Effector memory CD4-positive, alpha-beta T cell (primary cell): ENCODE results near the gene CFAP221.

Experiments used
- DNase-seq, 3 donors: peaks; one replicate each; pipeline ENCODE4 v3.0.0-alpha.2; 2020
- H3K27ac ChIP-seq: 2 replicates; pipeline ENCODE4 v1.7.0; 2013; ENCODE audit warnings: mild to moderate bottlenecking, low read length, moderate library complexity; ENCODE audit not compliant: insufficient read depth, poor library complexity, severe bottlenecking
- H3K27me3 ChIP-seq: replicated peaks from 2 replicates; pipeline ENCODE4 v1.7.0; 2013; ENCODE audit warnings: mild to moderate bottlenecking, low read length; ENCODE audit not compliant: insufficient read depth, control insufficient read depth, poor library complexity, severe bottlenecking
- H3K36me3 ChIP-seq: 2 replicates; pipeline ENCODE4 v1.7.0; 2013; ENCODE audit warnings: mild to moderate bottlenecking, low read length, moderate library complexity; ENCODE audit not compliant: control insufficient read depth, insufficient read depth
- H3K4me1 ChIP-seq: 2 replicates; pipeline ENCODE4 v1.7.0; 2013; ENCODE audit warnings: low read length, mild to moderate bottlenecking; ENCODE audit not compliant: control insufficient read depth, insufficient read depth, poor library complexity, severe bottlenecking
- H3K4me3 ChIP-seq: 2 replicates; pipeline ENCODE4 v1.7.0; 2013; ENCODE audit warnings: low read length, low read depth, mild to moderate bottlenecking; ENCODE audit not compliant: insufficient read depth, poor library complexity, severe bottlenecking
- H3K9me3 ChIP-seq: 2 replicates; pipeline ENCODE4 v1.7.0; 2013; ENCODE audit warnings: mild to moderate bottlenecking, low read length, moderate library complexity; ENCODE audit not compliant: control insufficient read depth

Gene CFAP221

GRCh38 chr2:119519057-119519408, 25.2 kb upstream of the CFAP221 start:
- Histone ChIP-seq H3K4me1 (no peaks in the 10 kb centered on the region), H3K36me3 (no peaks in the 10 kb centered on the region), H3K27ac (no peak overlapping the region), H3K4me3 (no peak overlapping the region), H3K9me3 (no peaks in the 10 kb centered on the region), H3K27me3 (peaks cover 2% of the 10 kb centered on the region)
- DNase-seq, result no peak

GRCh38 chr2:119520696-119521432, 23.4 kb upstream of the CFAP221 start:
- Histone ChIP-seq H3K27me3 (no peaks in the 10 kb centered on the region), H3K4me1 (no peaks in the 10 kb centered on the region), H3K27ac (no peak overlapping the region)

GRCh38 chr2:119521433-119522050, 22.7 kb upstream of the CFAP221 start:
- Histone ChIP-seq H3K27ac (no peak overlapping the region), H3K9me3 (no peaks in the 10 kb centered on the region), H3K4me3 (no peak overlapping the region), H3K27me3 (no peaks in the 10 kb centered on the region), H3K36me3 (no peaks in the 10 kb centered on the region), H3K4me1 (no peaks in the 10 kb centered on the region)
- no peak for DNase-seq

More at GRCh38 chr2:119520696-119521432, 23.4 kb upstream of the CFAP221 start:
- H3K4me3 ChIP-seq, result no peak overlapping the region
- H3K9me3 ChIP-seq, result no peaks in the 10 kb centered on the region
- DNase-seq, result no peak
- H3K36me3 ChIP-seq, result no peaks in the 10 kb centered on the region

- Histone ChIP-seq H3K9me3 (no peaks in the 10 kb centered on the region), H3K27ac (no peak overlapping the region), H3K36me3 (no peaks in the 10 kb centered on the region), H3K27me3 (no peaks in the 10 kb centered on the region), H3K4me3 (no peak overlapping the region), H3K4me1 (no peaks in the 10 kb centered on the region)
- DNase-seq, result no peak
Observed at GRCh38 chr2:119522671-119523070, 21.6 kb upstream of the CFAP221 start.

GRCh38 chr2:119523383-119523951, 20.8 kb upstream of the CFAP221 start:
- no peaks in the 10 kb centered on the region for H3K36me3 ChIP-seq
- H3K4me3 ChIP-seq, result no peak overlapping the region
- no peak overlapping the region for H3K27ac ChIP-seq
- H3K27me3 ChIP-seq, result no peaks in the 10 kb centered on the region
- no peaks in the 10 kb centered on the region for H3K9me3 ChIP-seq
- no peak for DNase-seq
- H3K4me1 ChIP-seq, result no peaks in the 10 kb centered on the region

GRCh38 chr2:119523952-119524694, 20.1 kb upstream of the CFAP221 start, which contains the start of gene SCTR:
Gene SCTR, minus strand, starts transcription at chr2:119524483. Its CDS starts 257 bp downstream, at chr2:119524226.
- Histone ChIP-seq H3K4me3 (no peak within 1 kb of the TSS), H3K27me3 (no peaks in the 10 kb centered on the region), H3K36me3 (no peaks in the 10 kb centered on the region), H3K4me1 (no peaks in the 10 kb centered on the region), H3K9me3 (no peaks in the 10 kb centered on the region), H3K27ac (no peak within 1 kb of the TSS)
- DNase-seq, result no peak

GRCh38 chr2:119525614-119526013, 18.6 kb upstream of the CFAP221 start:
- no peaks in the 10 kb centered on the region for H3K4me1 ChIP-seq
- H3K27me3 ChIP-seq, result no peaks in the 10 kb centered on the region
- H3K9me3 ChIP-seq, result no peaks in the 10 kb centered on the region
- H3K27ac ChIP-seq, result no peak overlapping the region
- DNase-seq, result no peak
- no peak overlapping the region for H3K4me3 ChIP-seq
- H3K36me3 ChIP-seq, result no peaks in the 10 kb centered on the region

- Histone ChIP-seq H3K27ac (no peak overlapping the region), H3K4me3 (no peak overlapping the region), H3K36me3 (no peaks in the 10 kb centered on the region), H3K4me1 (no peaks in the 10 kb centered on the region), H3K27me3 (no peaks in the 10 kb centered on the region), H3K9me3 (no peaks in the 10 kb centered on the region)
- DNase-seq, result no peak
Observed at GRCh38 chr2:119527999-119528398, 16.2 kb upstream of the CFAP221 start.

- no peaks in the 10 kb centered on the region for H3K27me3 ChIP-seq
- DNase-seq, result no peak
- no peak overlapping the region for H3K4me3 ChIP-seq
- H3K27ac ChIP-seq, result no peak overlapping the region
- no peaks in the 10 kb centered on the region for H3K9me3 ChIP-seq
- no peaks in the 10 kb centered on the region for H3K36me3 ChIP-seq
- H3K4me1 ChIP-seq, result no peaks in the 10 kb centered on the region
Observed at GRCh38 chr2:119531292-119531691, 13.0 kb upstream of the CFAP221 start.

GRCh38 chr2:119533560-119533959, 10.7 kb upstream of the CFAP221 start:
- no peaks in the 10 kb centered on the region for H3K9me3 ChIP-seq

More at GRCh38 chr2:119533560-119533959, 10.7 kb upstream of the CFAP221 start:
- no peaks in the 10 kb centered on the region for H3K4me1 ChIP-seq
- H3K27me3 ChIP-seq, result no peaks in the 10 kb centered on the region
- H3K36me3 ChIP-seq, result no peaks in the 10 kb centered on the region
- no peak overlapping the region for H3K4me3 ChIP-seq
- no peak for DNase-seq
- H3K27ac ChIP-seq, result no peak overlapping the region
